HG03103 (cell line): Measurements from ENCODE around the gene ENO2.

Experiments used
- ATAC-seq: cut with Tn5 transposase; IDR thresholded peaks from one replicate; pipeline ENCODE4 v1.9.1; 2021; ENCODE audit warnings: low read depth; ENCODE audit not compliant: unreplicated experiment

The ENO2 gene

DNA sequence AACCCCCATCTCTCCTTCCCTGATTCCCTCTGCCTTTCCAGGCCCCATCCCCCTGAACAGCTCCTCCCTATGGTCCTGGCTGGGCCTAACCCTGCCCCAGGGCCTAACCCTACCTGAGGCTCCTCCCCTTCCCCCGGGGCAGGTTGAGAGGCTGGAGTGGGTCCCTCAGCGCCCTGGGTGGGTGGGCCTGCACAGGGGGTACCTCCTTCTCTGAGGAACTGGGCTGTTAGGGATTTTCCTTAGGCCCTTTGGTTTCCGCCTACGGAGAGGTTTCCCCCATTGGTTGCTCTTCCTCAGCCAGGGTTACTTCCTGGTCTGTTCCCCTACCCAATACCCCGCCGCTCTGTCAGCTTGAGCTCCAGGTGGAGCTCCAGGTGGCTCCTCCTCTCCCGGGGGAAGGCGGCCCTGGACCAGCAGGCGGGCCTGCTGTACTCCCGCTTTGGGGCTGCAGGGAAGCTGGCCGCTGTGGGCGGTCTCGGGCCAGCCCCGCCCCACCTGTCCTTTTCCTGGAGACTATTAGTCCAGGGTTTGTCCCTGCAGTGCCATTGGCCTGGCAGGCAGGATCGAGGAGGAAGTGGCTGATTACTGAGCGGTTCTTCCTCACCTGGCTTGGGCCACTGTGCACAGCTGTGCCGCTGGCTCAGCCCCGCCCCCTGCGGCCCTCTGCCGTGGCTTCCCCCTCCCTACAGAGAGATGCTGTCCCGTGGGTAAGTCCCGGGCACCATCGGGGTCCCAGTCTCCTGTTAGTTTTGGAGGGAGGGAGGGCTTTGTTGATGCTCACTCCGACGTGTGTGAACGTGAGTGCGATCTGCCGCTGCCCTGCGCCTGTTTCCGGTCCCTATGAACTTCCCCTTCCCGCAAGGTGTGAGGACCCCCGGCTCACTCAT is 31.9 kb downstream of the ENO2 start:
- no peak for ATAC-seq

DNA sequence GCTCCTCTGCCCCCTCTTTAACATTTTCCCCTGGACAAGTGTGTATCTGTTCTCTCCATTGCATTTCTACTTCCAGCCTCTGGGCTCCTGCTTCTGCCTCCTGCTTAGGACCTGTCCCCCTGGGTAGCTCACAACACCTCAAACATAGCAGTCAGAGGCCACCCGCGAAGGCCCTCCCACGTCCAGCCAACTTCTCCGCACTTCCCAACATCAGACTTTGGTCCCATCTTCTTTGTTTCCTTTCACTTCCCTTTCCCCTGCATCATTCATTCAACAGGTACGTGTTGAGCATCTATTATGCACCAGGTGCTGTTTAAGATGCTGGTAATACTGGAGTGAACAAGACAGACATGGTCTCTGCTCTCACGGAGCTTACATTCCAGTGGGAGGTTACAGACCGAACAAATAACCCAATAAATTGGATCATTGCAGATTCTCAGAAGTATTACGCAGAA is 32.6 kb downstream of the ENO2 start:
- ATAC-seq = no peak

DNA sequence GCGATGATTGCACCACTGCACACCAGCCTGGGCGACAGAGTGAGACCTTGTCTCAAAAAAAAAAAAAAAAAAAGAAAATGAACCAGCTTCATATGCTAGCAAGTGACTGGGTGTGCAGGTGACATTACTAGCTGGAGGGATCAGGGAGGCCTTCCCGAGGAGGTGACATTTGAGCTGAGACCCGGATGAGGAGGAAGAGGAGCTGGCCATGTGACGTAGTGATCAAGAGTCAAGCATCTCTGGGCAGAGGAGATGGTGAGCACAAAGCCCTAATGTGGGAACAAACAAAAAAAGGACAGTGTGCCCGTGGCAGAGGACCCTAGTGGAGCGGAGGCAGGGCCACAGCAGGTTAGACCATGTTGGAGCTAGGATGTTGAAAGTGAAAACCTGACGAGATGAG is 33.2 kb downstream of the ENO2 start:
- ATAC-seq = no peak

DNA sequence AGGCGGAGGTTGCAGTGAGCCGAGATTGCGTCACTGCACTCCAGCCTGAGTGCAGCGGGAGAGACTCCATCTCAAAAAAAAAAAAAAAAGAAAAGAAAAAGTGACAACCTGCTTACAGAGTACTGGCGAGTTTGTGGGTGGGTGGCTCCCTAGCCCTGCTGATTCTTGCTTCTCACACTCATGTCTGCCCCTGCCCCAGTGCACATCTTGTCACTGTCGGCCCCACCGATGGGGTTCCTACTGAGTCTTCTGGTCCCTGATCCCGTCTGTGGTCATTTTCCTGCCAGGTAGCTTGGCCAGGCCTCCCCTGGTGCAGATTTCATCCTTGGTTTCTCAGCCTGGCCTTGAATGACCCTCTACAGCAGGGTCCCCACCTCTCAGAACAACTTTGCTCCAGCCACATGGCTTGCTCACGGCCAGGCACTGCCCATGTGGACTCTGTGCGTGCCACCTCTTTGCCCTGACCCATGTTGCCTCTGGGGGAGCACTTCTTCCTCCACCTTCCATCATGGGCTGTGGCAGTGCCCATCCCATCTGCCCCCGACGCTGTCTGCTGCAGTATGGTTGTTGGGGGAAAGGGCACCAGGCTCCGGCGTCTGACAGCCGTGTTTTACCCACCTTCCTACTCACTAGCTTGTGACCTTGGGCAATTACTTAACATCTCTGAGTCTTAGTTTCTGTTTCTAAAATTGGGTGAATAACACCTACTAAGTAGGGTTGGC is 34.7 kb downstream of the ENO2 start:
- no peak for ATAC-seq

DNA sequence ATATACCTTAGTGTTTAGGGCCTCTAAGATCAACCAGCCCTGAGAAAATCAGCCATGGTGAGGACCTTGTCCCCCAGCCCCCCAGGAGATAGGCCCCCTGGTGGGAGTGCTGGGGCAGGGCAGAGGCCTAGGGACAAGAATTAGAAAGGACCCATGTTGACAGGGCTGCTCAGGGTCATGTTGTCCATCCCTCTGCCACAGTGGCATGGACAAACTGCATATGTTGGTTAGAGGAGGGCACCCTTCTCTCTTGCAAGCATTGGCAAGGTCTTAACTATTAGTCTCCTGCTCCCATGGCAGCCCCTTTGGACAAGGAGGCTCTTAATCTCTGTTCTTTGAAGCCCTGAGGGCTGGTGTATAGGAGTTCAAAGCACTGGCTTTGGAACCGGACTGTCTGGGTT is 36.0 kb downstream of the ENO2 start:
- ATAC-seq = no peak

DNA sequence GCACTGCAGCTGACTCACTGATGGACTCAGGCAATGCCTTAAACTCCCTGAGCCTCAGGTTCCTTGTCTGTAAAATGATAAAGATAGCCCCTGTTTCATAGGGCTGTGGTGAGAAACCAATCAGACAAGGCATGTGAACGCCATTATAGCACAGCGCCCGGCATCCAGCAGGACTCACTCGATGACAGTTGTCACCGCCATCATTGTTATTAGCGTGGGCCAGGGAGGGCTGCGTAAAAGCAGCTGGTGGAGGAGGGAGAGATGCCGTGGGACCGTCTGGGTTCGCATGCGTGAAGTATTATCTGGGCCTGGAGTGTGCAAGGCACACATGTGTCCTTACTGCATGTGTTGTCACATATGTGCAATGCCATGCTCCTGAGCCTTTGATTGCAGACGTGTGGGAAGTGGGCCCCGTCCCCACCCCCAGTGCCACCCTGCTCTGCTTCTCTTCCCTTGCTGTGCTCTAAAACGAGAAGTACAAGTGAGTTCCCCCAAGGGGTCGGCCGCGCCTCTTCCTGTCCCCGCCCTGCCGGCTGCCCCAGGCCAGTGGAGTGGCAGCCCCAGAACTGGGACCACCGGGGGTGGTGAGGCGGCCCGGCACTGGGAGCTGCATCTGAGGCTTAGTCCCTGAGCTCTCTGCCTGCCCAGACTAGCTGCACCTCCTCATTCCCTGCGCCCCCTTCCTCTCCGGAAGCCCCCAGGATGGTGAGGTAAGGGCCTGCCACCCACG is 36.6 kb downstream of the ENO2 start, which contains the start of gene PTPN6:
Gene PTPN6 (plus strand): TSS at position 546 of the 730 bp plus-strand sequence. CDS start 157 bp downstream, at position 703.
- ATAC-seq = no peak

DNA sequence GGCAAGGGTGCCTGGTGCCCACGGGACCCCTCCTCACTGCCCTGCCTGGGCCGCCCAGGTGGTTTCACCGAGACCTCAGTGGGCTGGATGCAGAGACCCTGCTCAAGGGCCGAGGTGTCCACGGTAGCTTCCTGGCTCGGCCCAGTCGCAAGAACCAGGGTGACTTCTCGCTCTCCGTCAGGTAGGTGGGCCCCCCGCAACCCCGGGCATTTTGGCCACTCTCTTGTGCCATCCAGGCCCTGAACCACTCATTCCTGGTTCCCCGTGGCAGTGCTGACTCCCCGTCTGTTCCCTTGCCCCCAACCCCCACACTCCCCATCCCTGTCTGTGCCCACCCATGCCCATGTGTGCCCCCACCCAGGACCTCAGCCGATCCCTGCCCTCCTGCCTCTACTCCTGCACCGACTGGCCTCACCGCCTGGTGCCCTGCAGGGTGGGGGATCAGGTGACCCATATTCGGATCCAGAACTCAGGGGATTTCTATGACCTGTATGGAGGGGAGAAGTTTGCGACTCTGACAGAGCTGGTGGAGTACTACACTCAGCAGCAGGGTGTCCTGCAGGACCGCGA is 37.3 kb downstream of the ENO2 start:
- ATAC-seq = no peak

DNA sequence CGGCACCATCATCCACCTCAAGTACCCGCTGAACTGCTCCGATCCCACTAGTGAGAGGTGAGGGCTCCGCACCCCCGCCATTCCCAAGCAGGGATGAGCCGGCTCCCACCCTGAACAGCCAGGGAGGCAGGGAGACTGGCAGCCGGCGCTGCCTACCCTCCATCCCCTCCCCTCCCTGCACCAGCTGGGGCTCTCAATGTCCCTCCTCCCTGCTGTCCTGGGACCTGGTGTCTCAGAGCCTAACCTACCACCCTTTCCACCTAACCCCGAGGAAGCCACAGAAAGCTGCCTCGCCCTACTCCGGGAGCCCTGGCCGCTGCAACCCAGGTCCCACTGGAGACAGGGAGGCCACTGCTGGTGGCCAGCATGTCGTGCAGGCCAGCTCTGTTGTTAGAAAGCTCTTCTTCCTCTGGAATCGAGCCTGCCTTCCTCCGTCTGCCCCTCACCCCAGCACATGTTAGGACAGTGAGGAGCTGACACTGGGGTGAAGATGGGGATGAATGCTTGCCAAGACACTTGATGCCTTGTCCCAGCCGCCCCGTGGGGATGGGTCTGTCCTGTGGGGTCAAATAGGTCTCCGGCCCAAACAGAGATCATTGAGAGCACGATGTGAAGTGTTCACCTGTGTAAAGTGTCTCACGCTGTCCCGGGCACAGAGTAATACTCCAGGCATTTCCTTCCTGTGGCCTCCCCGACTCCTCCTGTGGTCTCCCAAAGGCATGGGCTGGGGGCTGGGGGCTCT is 37.9 kb downstream of the ENO2 start:
- no peak for ATAC-seq

DNA sequence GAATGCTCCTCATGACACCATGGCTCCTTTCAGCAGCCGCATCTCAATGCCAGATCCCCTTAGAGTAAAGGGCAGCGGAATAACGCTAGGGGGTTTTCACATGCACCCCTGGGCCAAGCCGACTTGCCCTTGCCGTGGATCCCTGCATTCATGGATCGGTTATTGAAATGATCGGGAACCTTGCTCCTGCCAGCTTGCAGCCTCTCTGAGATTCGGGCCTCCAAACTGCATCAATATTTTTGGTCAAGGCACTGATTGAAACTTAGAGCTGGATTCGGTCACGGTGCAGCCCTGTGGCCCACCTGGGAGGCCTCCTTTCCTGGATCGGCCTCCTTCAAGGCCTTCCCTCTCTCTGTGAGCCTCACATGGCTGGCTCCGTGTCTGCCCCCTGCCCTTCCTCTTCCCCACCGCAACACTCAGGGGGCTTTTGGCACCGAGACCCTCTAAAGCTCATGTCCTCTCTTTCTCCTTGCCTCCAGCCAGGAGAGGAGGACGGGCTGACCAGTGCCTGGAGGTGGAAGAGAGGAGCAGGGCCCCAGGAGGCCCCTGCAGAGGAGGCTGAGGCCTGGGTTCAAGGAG is 38.6 kb downstream of the ENO2 start:
- no peak for ATAC-seq

DNA sequence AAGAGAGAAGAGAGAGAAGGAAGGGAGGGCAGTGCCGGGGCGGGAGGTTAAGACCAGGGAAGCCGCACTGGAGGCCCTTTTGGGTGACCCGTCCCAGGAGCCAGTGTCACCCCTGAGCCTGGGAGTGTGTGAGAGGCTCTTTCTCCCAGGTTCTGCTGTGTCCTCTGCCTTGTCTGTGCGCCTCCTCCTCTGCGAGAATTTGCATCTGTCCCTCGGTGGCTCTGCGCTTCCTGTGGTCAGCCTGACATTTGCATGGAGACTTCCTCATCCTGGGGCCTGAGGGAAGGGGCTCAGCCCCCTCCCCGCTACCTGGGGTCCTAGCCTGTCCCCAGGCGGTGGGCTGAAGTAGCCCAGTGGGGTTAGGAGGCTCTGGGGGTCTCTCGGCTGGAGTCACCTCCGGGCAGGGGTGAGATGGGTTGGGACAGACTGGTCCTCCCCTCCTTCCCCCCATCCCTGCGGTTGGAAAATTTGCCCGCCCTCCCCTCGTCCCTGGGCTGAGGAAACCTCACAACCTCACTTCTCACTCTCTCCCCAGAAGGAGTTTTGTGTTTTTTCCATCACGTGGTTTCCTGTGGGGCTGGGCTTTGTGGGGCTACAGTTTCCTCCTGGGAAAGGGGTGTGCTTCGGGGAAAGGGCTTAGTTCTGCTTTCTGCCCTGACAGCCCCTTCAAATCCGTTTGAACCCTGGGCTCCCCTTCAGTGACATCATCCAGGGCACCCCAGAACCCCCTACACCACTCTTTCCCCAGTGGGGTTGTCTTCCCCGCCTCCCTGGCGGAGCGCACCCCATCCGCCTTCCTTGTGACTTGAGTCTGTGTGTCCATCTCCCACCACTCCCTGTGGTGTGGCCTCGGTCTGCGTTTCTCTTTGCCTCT is 39.3 kb downstream of the ENO2 start:
- peak; percentile 35 for ATAC-seq

DNA sequence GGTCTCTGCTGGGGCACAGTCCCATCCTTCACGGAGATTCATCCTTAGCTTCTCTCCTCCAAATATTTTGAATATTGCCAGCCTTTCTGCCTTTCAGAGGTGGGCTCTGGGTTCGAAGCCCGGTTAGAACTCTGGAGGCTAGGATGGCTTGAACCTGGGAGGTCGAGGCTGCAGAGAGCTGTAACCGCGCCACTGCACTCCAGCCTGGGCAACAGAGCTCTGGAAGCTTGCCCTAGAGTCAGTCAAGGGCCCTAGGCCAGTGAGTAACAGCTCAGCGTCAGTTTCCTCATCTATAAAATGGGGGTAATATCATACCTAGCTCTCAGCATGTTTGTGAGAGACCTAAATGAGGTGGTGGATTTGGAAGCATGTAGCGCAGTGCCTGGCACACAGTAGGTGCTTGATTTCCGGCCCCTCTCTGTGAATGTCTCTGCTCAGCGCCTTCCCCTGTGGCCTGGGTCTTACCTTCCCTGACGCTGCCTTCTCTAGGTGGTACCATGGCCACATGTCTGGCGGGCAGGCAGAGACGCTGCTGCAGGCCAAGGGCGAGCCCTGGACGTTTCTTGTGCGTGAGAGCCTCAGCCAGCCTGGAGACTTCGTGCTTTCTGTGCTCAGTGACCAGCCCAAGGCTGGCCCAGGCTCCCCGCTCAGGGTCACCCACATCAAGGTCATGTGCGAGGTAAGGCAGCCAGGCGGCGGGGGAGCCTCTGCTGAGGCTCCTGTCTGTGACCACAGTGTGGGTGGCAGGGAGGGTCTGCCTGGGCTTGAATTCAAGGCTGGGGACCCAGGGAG is 40.1 kb downstream of the ENO2 start:
- no peak for ATAC-seq

DNA sequence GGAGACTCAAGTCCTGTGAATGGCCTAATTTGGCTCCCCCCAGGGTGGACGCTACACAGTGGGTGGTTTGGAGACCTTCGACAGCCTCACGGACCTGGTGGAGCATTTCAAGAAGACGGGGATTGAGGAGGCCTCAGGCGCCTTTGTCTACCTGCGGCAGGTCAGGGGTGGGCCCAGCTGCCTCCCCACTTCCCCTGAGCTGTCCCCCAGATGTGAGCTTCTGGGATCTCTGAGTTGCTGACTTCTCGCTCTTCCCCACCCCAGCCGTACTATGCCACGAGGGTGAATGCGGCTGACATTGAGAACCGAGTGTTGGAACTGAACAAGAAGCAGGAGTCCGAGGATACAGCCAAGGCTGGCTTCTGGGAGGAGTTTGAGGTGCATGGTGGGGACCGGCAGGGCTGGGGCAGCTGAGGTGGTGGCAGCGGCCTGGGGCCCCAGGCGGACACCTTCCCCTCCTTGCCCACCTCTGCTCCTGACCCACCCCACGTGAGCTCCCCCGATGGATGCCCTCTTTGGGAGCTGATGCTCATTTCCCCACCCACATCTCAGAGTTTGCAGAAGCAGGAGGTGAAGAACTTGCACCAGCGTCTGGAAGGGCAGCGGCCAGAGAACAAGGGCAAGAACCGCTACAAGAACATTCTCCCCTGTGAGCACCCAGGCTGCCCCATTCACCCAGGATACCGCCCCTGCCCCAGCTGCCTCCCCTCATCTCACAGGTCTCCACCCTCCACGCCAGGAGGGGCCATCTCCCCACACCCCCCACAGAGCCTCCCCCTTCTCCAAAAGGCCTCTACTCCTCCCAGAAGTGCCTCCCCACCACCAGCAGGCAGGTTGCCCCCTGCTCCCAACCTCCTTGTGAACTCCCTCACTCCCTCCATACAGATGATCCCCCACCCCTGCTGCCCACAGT is 41.0 kb downstream of the ENO2 start:
- ATAC-seq = no peak

DNA sequence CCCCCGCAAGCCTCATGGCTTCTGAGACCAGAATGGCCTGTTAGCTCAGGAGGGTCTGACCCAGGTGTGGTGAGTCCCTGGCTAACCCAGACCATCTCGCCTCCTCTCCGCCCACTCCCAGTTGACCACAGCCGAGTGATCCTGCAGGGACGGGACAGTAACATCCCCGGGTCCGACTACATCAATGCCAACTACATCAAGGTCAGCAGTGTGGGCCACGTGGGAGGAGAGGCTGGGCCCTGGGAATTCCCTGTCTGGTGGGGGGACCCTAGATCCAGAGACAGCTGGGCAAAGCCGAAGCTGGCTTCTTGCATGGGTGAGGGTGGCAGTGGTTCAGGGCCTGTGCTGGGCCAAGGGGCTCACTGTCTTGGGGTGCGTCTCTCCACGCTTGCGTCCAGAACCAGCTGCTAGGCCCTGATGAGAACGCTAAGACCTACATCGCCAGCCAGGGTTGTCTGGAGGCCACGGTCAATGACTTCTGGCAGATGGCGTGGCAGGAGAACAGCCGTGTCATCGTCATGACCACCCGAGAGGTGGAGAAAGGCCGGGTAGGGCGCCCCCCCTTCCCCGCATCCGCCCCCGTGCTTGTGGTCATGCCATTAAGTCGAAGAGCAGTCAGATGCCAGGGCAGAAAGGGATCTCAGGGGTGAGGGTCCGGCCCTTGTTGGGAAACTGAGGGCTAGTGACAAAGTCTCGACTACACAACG is 41.8 kb downstream of the ENO2 start:
- ATAC-seq = no peak

DNA sequence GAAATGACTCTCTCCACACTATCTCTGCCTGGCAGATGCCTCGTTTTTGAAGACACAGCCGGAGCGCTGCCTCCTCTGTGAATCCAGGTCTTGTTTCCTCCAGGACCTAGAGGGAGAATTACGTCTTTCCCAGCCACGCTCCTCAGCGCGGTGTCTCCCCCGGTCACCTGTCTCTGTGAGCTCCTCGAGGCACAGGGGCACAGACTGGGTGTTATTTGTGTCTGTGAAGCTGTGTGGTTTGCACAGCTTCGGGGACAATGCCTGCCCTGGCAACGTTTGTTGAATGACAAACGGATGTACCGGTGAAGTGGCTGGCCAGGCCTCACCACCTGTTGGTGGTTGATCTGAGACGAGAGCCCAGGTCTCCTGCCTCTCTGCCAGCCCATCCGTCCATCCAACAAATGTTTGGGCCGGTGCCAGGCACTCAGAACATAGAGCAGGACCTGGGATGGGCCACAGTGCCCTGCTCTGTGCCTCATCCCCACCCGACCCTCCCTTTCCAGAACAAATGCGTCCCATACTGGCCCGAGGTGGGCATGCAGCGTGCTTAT is 42.8 kb downstream of the ENO2 start:
- ATAC-seq = no peak

DNA sequence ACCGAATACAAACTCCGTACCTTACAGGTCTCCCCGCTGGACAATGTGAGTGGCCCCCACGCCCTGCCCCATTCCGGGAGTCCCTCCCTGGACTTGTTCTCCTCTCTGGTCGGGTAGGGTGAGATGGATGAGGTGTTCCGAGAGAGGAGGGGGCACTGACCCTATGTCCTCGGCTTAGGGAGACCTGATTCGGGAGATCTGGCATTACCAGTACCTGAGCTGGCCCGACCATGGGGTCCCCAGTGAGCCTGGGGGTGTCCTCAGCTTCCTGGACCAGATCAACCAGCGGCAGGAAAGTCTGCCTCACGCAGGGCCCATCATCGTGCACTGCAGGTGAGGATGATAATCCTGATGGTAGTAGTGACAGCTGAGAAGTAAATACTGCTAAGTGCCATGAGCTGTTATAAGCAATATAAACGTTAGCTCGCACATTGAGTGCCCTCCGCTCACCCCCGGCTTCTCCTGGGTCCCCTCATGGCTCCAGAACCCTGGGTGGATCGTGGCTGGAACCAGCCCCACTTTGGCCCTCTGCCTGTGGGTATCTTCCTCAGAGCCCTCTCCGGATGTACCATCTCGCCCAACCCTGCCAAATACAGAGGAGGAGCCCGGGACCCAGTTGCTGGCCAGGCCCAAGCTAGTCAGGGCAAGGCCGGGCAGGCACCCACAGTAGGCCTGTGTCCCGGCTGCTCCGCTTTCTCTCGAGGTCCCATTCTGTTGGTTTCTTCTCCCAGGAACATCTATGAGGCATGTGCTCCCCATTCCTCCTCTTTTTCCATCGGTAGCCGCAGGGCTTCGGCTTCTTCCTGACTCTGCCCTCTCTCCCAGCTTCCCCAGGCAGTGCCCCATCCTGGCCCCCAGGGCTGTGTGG is 43.6 kb downstream of the ENO2 start:
- ATAC-seq = no peak
